ENCODE results near the gene EFNA2. TPM values are rescaled to one million over a fixed set of nuclear protein-coding genes. Genes with fewer than 3 reads are reported as not detected.

EFNA2 gene
- total RNA-seq, 2 experiments from 2014 or later, result not detected

DNA sequence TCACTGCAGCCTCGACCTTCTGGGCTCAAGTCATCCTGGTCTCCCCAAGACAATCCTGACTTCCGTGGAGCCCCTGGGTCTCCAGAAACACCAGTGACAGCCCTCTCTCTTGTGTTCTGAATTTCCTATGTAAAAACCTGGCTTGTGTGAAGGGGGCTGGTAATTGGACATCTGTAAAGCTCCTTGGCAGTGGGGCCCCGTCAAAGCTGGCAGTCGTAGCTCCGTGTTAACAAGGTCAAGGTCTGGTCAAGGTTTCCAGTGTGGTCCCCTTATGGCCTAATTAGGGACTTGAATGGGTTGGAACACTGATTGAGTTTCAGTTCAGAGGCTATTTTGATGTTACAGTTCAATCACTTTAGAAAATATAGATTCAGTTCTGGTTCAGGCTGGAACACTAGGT, 65.2 kb downstream of the EFNA2 start:
- ChIA-PET CTCF (no interaction called here), POLR2A (no interaction called here)
- no peak overlapping the region for H3K4me3 Mint-ChIP-seq

More for the DNA sequence above, 65.2 kb downstream of the EFNA2 start:
- H3K27ac Mint-ChIP-seq, result no peak overlapping the region
- peaks cover 5% of the 10 kb centered on the region for H3K36me3 Mint-ChIP-seq (ENCODE audit: low read depth)
- H3K4me1 Mint-ChIP-seq, result peaks cover 8% of the 10 kb centered on the region
- DNase-seq, result no peak
- H3K9me3 Mint-ChIP-seq, result no peaks in the 10 kb centered on the region
- H3K27me3 Mint-ChIP-seq, result peaks cover 5% of the 10 kb centered on the region

Other genes starting within 250 kb of the EFNA2 start
- gene ABCA7, start 245.8 kb upstream of the EFNA2 start, total RNA-seq, result 10 to 100 TPM; 92.7 to 95.1 TPM
- gene ARHGAP45, start 218.7 kb upstream of the EFNA2 start, total RNA-seq, result 100 to 1,000 TPM; 419 to 437 TPM
- 100 to 1,000 TPM; 116 to 120 TPM for gene POLR2E, start 190.5 kb upstream of the EFNA2 start, total RNA-seq
- gene GPX4, start 181.9 kb upstream of the EFNA2 start, total RNA-seq, result 100 to 1,000 TPM; 141 to 148 TPM
- gene SBNO2, start 111.6 kb upstream of the EFNA2 start, total RNA-seq, result 10 to 100 TPM; 94.4 to 98.2 TPM
- gene STK11, start 80.1 kb upstream of the EFNA2 start, total RNA-seq, result 10 to 100 TPM; 84.2 to 85.1 TPM
- gene CBARP, start 47.9 kb upstream of the EFNA2 start, total RNA-seq, result under 1 TPM; 0.35 to 0.55 TPM
- 100 to 1,000 TPM; 171 to 173 TPM for gene ATP5F1D, start 44.1 kb upstream of the EFNA2 start, total RNA-seq
- gene MIDN, start 37.3 kb upstream of the EFNA2 start, total RNA-seq, result 10 to 100 TPM; 86.2 to 88.6 TPM
- 100 to 1,000 TPM; 203 to 204 TPM for gene CIRBP, start 16.5 kb upstream of the EFNA2 start, total RNA-seq
- gene FAM174C, start 10.3 kb upstream of the EFNA2 start, total RNA-seq, result 10 to 100 TPM; 45.9 to 50.1 TPM
- gene NDUFS7, start 98.0 kb downstream of the EFNA2 start, total RNA-seq, result 100 to 1,000 TPM; 107 to 109 TPM
- gene GAMT, start 115.7 kb downstream of the EFNA2 start, total RNA-seq, result 10 to 100 TPM; 13.2 to 13.8 TPM
- 100 to 1,000 TPM; 194 to 218 TPM for gene DAZAP1, start 121.7 kb downstream of the EFNA2 start, total RNA-seq
- gene RPS15, start 152.5 kb downstream of the EFNA2 start, total RNA-seq, result 1,000 to 10,000 TPM; 1,378 to 1,409 TPM
- under 1 TPM in 1 of 2 experiments, not detected in 1; 0.03 TPM for gene APC2, start 164.2 kb downstream of the EFNA2 start, total RNA-seq
- 10 to 100 TPM; 38.4 to 38.5 TPM for gene C19orf25, start 193.3 kb downstream of the EFNA2 start, total RNA-seq
- 1 to 10 TPM; 2.5 to 3.6 TPM for gene PCSK4, start 204.5 kb downstream of the EFNA2 start, total RNA-seq
- gene REEP6, start 205.3 kb downstream of the EFNA2 start, total RNA-seq, result 1 to 10 TPM; 1.1 to 1.6 TPM
- 1 to 10 TPM; 2.9 to 3.5 TPM for gene ADAMTSL5, start 227.1 kb downstream of the EFNA2 start, total RNA-seq
- gene PLK5, start 238.2 kb downstream of the EFNA2 start, total RNA-seq, result not detected